Measurements from ENCODE around the gene OR8A1.

DNA sequence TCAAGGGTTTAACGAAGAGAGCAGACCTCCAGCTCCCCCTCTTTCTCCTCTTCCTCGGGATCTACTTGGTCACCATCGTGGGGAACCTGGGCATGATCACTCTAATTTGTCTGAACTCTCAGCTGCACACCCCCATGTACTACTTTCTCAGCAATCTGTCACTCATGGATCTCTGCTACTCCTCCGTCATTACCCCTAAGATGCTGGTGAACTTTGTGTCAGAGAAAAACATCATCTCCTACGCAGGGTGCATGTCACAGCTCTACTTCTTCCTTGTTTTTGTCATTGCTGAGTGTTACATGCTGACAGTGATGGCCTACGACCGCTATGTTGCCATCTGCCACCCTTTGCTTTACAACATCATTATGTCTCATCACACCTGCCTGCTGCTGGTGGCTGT lies 363 bp downstream of the OR8A1 start:
- TF ChIP-seq, protein P1, sequence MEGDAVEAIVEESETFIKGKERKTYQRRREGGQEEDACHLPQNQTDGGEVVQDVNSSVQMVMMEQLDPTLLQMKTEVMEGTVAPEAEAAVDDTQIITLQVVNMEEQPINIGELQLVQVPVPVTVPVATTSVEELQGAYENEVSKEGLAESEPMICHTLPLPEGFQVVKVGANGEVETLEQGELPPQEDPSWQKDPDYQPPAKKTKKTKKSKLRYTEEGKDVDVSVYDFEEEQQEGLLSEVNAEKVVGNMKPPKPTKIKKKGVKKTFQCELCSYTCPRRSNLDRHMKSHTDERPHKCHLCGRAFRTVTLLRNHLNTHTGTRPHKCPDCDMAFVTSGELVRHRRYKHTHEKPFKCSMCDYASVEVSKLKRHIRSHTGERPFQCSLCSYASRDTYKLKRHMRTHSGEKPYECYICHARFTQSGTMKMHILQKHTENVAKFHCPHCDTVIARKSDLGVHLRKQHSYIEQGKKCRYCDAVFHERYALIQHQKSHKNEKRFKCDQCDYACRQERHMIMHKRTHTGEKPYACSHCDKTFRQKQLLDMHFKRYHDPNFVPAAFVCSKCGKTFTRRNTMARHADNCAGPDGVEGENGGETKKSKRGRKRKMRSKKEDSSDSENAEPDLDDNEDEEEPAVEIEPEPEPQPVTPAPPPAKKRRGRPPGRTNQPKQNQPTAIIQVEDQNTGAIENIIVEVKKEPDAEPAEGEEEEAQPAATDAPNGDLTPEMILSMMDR (IDR thresholded peaks at IDR 0.05) = no peak
- no peak for TF ChIP-seq POLR2A (IDR thresholded peaks at IDR 0.05)

Measured in body of pancreas (tissue), 4 donors.